K562 (cell line): ENCODE measurements around the gene JAKMIP1.

ENCODE experiments used
- EGR1 ChIP-seq: fragments of 450-650 bp; conservative IDR thresholded peaks from 2 replicates; pipeline ENCODE4 v1.6.1; 2017; ENCODE audit warnings: mild to moderate bottlenecking
- NR3C1 ChIP-seq: sonication (generic); formaldehyde crosslinking; IDR thresholded peaks from 2 replicates; pipeline ENCODE4 v1.8.1; 2022; ENCODE audit warnings: missing genetic modification reagents
- STAT5A ChIP-seq: IDR thresholded peaks from 2 replicates; pipeline ENCODE4 v1.6.1; 2012; ENCODE audit warnings: low read length, inconsistent platforms, borderline replicate concordance
- ZNF239 ChIP-seq: fragments of 250-450 bp; sonication (Bioruptor Pico); IDR thresholded peaks from 2 replicates; pipeline ENCODE4 v1.4.0; 2020; ENCODE audit warnings: mild to moderate bottlenecking
- ZNF717 ChIP-seq: fragments of 250-450 bp; sonication (Bioruptor Pico); IDR thresholded peaks from 2 replicates; pipeline ENCODE4 v1.5.0; 2021
- TF ChIP-seq, protein P1 (sequence below), 2 experiments: IDR thresholded peaks in 1 of 2; conservative IDR thresholded peaks in 1 of 2; 2 replicates each; pipeline ENCODE4 v1.6.1; 2016; ENCODE audit warnings: low read depth in 2 of 2, mild to moderate bottlenecking in 1 of 2, missing compliant biosample characterization in 1 of 2, missing genetic modification characterization in 1 of 2, moderate library complexity in 1 of 2
- TF ChIP-seq, protein P2 (sequence below), 2 experiments: fragments of 450-650 bp in 1 of 2; sonication (generic) in 1 of 2; formaldehyde crosslinking in 1 of 2; IDR thresholded peaks in 1 of 2; conservative IDR thresholded peaks in 1 of 2; 2 replicates each; pipeline versions ENCODE4 v1.6.1 to v1.8.1; 2016 to 2023; ENCODE audit warnings: mild to moderate bottlenecking in 2 of 2, moderate library complexity in 2 of 2, inconsistent platforms in 1 of 2, missing genetic modification reagents in 1 of 2

DNA sequence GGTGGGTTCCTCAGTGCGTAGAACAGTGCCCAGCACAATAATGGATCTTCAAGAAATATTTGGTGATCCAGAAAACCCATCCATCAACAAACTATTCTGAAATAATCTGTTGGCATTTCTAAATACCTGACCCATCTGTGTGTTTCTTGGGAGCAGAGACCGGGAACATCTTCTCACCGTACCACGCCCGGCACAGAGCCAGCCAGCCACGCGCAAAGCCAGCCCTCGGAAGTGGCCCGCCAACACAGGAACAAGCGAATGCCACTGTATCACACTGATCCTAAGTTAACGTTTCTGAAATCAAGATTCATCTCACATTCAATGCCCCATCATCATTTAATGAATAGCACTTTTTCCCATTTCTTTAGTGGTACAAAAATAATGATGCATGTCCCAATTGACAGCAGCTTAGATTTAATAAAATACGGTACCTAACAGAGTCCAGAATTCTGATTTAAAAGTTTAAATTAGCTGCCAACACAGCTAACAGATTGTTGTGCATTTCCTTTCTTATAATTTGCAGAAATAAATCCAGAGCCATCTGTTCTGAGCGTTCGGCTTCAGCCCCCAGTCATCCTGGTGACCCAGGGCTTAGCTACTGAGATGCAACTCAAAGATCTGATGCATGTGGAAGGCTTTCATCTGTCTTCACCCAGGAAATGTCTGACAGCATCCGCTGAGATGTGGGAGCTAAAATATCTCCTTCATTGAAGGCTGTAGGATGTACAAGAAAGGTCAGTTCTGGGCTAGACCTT, 44.2 kb downstream of the JAKMIP1 start:
- TF ChIP-seq ZNF717 (CRISPR knock-in tag) (no peak), NR3C1 (CRISPR knock-in tag) (no peak), STAT5A (no peak), ZNF239 (no peak), EGR1 (no peak)
- TF ChIP-seq, protein P1, sequence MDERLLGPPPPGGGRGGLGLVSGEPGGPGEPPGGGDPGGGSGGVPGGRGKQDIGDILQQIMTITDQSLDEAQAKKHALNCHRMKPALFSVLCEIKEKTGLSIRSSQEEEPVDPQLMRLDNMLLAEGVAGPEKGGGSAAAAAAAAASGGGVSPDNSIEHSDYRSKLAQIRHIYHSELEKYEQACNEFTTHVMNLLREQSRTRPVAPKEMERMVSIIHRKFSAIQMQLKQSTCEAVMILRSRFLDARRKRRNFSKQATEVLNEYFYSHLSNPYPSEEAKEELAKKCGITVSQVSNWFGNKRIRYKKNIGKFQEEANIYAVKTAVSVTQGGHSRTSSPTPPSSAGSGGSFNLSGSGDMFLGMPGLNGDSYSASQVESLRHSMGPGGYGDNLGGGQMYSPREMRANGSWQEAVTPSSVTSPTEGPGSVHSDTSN (CRISPR knock-in tag; IDR thresholded peaks at IDR 0.05; ENCODE audit: low read depth), result no peak
- TF ChIP-seq, protein P1 (tag; conservative IDR thresholded peaks at IDR 0.05; ENCODE audit: low read depth), result no peak
- TF ChIP-seq, protein P2, sequence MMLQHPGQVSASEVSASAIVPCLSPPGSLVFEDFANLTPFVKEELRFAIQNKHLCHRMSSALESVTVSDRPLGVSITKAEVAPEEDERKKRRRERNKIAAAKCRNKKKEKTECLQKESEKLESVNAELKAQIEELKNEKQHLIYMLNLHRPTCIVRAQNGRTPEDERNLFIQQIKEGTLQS (IDR thresholded peaks at IDR 0.05), result no peak
- TF ChIP-seq, protein P2 (CRISPR knock-in tag; conservative IDR thresholded peaks at IDR 0.05), result no peak
